ENCODE measurements around the gene ALDOC.
A peak's percentile ranks its signal among the peaks of the same experiment; 100 is the strongest.

Gene ALDOC

GRCh38 chr17:28527859-28528258, 48.8 kb downstream of the ALDOC start:
- no peak overlapping the region for H3K4me3 ChIP-seq (replicated peaks; ENCODE audit: low read depth, low read length)
- no peak for TF ChIP-seq CTCF (IDR thresholded peaks at IDR 0.05; ENCODE audit: low read length, missing control alignments)

GRCh38 chr17:28527181-28527681, 49.5 kb downstream of the ALDOC start:
- no peak for DNase-seq (ENCODE audit: low read depth)
- no peak for TF ChIP-seq CTCF (IDR thresholded peaks at IDR 0.05; ENCODE audit: low read length, missing control alignments)
- no peak overlapping the region for H3K4me3 ChIP-seq (replicated peaks; ENCODE audit: low read depth, low read length)

More at GRCh38 chr17:28527859-28528258, 48.8 kb downstream of the ALDOC start:
- DNase-seq (ENCODE audit: low read depth), result no peak

- DNase-seq (ENCODE audit: low read depth), result no peak
- TF ChIP-seq CTCF (IDR thresholded peaks at IDR 0.05; ENCODE audit: low read length, missing control alignments), result no peak
- no peak overlapping the region for H3K4me3 ChIP-seq (replicated peaks; ENCODE audit: low read depth, low read length)
These were observed 50.3 kb downstream of the ALDOC start for GRCh38 chr17:28526381-28526780.

GRCh38 chr17:28524476-28525424, 51.9 kb downstream of the ALDOC start:
- TF ChIP-seq CTCF (IDR thresholded peaks at IDR 0.05; ENCODE audit: low read length, missing control alignments), result no peak
- DNase-seq (ENCODE audit: low read depth), result peak; percentile 57
- no peak overlapping the region for H3K4me3 ChIP-seq (replicated peaks; ENCODE audit: low read depth, low read length)

GRCh38 chr17:28523876-28524275, 52.8 kb downstream of the ALDOC start:
- TF ChIP-seq CTCF (IDR thresholded peaks at IDR 0.05; ENCODE audit: low read length, missing control alignments), result no peak
- no peak overlapping the region for H3K4me3 ChIP-seq (replicated peaks; ENCODE audit: low read depth, low read length)
- DNase-seq (ENCODE audit: low read depth), result no peak

GRCh38 chr17:28523186-28523585, 53.5 kb downstream of the ALDOC start:
- TF ChIP-seq CTCF (IDR thresholded peaks at IDR 0.05; ENCODE audit: low read length, missing control alignments), result no peak
- no peak overlapping the region for H3K4me3 ChIP-seq (replicated peaks; ENCODE audit: low read depth, low read length)
- no peak for DNase-seq (ENCODE audit: low read depth)

All from fibroblast of pulmonary artery (primary cell).